Islet of Langerhans (tissue), 1 donor: ENCODE results near the gene EML6.
A peak's percentile ranks its signal among the peaks of the same experiment; 100 is the strongest.
"Not testable (repeated sequence)": the region's sequence is repeated elsewhere in the genome, so short reads cannot be mapped to it uniquely, and the experiment has no call there.

Experiments used
- FAIRE-seq: peaks from one replicate; lab custom pipeline; 2011; peaks lifted over from hg19 to GRCh38; lab: Jason Lieb, UNC

Gene EML6

DNA sequence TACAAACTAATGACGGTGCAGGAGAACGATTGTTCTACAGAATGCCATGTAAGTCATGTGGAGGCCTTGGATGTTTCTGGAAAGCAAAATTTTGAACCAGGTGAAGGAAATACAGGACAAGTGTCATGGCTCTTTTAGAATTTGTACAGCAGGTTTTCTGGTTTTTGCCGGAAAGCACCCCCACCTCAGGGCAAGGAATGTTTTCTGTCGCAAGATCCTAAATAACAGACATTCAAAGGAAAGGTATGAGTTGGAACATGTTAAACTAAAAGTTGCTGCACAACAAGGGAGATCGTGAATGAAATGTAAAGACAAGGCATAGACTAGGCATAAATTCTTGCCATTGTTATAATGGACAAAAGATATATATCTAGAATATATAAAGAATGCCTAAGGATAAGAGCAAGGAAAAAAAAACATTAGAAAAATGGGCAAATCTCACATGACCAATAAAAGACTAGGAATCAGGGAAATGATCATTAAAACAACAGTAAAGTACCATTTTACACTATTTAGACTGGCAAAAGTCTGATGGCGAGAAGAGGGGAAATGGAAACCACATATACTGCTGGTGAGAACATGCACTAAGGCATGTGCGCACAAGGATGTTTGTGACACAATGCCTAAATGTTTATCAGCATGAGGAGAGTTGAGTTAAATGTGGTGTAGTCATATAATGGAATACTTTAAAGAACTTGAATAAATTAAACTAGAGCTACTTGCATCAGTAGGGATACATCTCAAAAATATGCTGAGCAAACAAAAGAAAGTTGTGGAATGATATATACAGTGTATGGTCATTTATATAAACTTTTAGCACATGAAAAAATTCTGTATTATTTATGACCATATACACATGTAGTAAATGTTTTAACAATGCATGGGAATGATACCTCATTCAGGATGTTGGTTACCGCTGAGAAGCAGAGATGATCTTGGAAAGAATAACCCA lies 127.0 kb downstream of the EML6 start:
- no peak for FAIRE-seq

GRCh38 chr2:54853616-54854310 lies 130.3 kb downstream of the EML6 start:
- FAIRE-seq: no peak

- no peak for FAIRE-seq
Measured at GRCh38 chr2:54855434-54855833, 132.0 kb downstream of the EML6 start.

DNA sequence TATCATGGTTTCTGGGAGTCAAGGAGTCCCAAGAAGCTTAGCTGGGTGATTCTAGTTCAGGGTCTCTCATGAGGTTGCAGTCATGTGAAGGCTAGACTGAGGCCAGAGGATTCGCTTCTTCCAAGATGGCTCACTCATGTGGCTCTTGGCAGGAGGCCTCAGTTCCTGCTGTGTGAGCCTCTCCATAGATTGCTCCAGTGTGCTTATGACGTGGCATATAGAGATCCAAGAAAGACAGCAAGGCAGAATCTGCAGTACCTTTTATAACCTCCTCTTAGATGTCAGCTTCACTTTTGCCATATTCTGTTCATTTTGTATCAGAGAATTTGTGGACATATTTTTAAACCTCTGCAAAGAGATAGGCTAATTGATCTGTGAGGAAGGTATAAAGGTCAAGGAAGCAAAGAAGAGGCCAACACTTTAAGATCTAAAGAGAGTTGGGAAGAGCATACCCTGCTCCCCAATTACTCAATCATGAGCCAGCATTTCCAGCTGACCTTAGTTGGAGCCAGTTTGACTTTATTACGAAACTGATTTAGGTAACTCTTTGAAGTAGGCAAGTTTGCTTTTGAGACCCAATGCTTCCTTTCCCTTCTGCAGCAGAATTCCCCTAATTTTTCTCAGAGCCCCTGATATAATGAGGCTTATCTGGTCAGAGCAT lies 134.7 kb downstream of the EML6 start:
- FAIRE-seq: no peak

GRCh38 chr2:54859416-54859815 lies 136.0 kb downstream of the EML6 start:
- FAIRE-seq: no peak

DNA sequence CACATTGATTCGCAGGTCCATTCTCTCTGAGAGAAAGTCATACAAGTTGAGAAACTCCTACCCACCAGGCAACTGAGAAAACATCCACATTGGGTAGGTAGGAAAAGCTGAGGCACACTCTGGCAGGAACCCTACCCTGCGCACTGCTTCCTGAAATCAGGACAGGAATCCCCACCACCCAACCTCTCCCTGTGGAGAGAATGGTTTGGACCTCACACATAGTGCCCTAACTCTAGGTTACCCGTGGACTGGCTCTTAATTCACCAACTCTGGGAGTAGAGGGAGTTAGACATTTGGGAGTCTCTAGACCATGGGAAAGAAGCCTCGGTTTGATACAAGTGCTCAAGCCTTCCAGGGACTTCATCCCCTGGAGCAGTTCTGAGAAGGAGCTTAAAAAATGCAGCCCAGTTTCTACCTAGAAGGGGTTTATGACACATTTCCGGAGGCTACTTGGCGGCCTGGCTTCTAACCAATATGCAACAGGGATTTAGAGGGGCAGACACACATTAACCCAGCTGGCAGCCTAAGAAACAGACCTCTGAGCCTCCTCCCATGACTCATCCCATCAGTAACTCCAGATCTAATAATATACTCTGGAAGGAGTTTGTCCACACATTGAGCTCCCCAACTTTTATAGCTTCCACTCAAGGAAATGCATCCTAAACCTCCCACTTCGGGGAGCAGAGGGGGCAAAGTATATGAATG lies 136.7 kb downstream of the EML6 start:
- no peak for FAIRE-seq

GRCh38 chr2:54862229-54862628 lies 138.8 kb downstream of the EML6 start:
- FAIRE-seq: no peak

DNA sequence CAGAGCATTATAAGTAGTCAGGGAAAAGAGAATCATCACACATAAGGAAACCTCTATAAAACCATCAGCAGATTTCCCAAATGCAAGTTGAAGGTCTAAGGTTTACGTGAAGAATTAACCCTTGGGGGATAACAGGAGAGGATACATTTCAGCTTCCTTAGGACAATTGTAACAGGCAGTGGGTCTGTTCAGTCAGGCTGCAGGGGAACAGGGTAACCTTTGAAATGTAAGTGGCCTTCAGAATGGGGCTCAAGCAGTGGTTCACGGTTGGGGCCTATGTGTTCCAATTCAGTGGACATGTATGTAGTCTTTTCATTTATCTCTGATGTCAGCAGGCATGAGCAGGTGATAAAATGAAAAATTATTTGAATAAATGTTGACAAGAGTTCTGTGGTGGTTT lies 139.3 kb downstream of the EML6 start:
- FAIRE-seq: no peak

DNA sequence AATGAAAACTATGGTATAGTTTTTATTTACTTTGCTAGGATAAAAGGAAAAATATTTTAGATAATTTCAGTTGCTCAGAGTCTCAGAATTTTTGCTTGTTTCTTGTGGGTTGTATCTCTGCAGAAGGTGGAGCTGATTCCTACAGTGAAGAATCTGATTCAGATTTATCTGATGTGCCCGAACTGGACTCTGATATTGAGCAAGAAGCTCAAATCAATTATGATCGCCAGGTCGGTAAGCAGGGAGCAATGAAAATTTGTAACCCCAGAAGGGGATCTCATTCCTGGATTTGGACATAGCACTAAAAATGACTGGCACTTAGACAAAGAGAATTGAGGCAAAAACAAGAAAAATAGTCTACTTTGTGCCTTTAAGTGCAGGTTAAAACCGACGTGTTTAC lies 140.2 kb downstream of the EML6 start:
- FAIRE-seq: no peak

- no peak for FAIRE-seq
Measured at GRCh38 chr2:54864096-54864495, 140.6 kb downstream of the EML6 start.

DNA sequence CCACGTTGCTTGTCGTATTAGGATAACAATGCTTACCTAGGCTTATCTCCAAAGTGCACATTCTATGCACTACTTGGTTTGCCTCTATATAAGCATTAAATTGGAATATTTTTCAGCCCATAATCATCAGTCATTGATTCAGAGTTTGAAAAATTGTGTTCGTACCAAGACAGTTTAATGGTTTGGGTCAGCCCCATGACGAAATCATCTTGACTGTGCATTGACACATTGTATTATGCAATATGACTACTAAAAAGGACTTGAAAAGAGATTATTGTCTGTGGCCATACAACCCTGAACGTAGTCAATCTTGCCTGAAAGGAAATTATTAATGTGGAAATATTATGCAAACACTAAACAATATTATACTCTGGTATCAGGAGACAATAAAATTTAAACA lies 141.3 kb downstream of the EML6 start:
- no peak for FAIRE-seq

DNA sequence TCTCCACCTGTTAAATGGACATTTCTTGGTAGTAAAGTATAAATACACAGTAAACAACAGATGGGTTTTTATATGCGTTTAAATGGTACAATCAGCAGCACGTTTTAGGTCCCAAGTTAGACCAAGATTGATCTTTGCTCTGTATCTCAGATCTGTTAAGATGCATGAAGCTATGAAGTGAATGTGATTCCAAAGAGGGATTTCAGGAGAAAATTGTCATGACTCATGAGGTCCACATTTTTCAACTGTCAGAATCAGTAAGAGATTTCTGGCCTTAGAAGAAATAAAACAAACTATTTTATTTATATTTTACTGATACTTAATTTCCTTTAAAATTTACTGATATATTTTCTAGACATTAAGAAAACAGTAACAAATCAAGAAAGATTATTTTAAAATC lies 142.7 kb downstream of the EML6 start:
- no peak for FAIRE-seq

DNA sequence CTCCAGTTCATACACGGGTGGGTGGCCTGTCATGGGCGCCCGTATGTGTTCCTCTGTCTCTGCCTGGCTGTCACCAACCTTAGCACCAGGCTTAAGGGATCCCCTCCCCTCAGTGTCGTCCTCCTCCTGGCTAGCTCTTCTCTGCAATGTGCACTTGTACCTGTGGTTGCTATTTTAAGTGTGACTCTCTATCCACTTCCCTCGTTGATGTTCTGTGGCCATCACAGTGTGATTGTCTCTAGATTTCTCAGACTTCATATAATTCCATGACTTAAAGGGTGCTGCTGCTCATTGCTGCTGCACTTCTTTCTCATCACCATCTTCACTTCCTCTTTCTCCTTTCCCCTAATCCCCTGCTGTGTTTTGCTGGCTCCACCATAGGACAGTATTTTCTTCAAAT lies 143.4 kb downstream of the EML6 start:
- FAIRE-seq: no peak

GRCh38 chr2:54867457-54867856 lies 144.0 kb downstream of the EML6 start:
- FAIRE-seq: no peak

- FAIRE-seq: peak; percentile 91
Measured at GRCh38 chr2:54871457-54872107, 148.1 kb downstream of the EML6 start.

DNA sequence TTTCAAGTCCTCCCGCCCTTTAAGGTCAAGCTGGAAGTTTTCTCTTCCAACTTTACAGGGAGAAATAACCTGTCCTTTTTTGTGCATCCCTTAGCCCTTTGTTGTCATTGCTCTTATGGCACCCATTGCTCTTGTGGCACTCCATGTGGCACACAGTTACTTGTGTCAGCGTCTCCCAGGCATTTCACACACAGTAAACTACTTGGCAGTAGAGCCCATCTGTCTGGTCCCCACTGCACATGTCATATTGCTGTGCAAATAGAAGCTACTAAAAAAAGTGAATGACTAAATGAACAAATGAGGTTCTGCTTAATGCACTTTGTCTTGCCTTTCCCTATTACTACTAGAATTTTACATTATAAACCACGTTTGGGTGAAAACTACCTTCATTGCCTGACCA lies 149.3 kb downstream of the EML6 start:
- peak; percentile 64 for FAIRE-seq

DNA sequence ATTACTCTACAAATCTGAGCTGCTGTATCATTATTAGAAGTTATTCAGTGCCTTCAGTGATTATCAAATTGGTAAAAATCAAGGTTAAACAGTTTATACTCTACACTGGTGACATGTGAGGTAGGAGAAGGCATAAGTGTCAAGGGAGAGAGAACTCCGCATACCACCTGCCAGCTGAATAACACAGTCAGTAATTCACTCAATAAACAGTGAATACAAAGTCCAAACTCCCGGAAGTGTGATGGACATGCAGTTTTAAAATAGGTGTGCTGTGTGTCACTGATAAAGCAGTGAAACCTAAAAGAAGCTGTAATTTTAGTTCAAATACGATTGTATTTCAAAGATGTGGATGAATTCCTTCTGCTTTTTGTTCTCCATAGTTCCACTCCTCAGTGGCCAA lies 149.8 kb downstream of the EML6 start:
- not testable (repeated sequence) for FAIRE-seq

- no peak for FAIRE-seq
Measured at GRCh38 chr2:54876764-54877163, 153.3 kb downstream of the EML6 start.

DNA sequence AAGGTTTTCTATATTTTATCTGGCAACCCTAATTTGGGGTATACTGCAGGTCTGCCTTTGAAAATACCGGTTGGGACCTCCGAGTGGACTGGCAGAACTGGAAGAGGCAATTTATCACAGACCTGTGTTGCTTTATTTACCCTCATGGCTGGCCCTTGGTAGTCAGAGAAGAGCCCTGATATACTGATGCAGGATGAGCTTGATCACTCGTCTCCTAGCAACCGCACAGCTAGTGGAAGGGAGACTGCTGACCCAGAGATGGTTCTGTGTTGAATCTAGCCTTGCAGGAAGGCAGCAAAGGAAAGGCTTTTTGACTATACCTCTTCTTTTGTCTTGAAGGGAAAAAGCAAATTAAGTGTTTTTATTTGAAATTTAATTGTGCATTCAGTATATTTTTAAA lies 154.7 kb downstream of the EML6 start:
- FAIRE-seq: peak; percentile 98

DNA sequence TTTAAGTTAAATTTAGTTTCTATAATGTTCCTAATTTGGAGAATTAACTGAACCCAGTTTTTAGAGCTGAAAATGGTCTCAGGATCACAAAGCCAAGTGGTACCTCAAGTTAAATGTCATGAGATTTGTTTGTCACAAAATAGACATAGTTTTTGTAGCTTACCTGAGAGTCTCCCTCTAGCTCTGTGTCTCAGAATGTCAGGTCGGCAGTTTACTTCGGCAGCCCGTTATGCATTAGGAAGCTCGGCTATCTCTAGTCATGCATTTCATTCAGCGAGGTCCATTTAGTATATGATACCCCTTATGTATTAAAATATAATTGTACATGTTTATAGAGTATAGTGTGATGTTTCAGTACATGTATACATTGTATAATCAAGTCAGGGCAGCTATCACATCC lies 155.6 kb downstream of the EML6 start:
- no peak for FAIRE-seq

DNA sequence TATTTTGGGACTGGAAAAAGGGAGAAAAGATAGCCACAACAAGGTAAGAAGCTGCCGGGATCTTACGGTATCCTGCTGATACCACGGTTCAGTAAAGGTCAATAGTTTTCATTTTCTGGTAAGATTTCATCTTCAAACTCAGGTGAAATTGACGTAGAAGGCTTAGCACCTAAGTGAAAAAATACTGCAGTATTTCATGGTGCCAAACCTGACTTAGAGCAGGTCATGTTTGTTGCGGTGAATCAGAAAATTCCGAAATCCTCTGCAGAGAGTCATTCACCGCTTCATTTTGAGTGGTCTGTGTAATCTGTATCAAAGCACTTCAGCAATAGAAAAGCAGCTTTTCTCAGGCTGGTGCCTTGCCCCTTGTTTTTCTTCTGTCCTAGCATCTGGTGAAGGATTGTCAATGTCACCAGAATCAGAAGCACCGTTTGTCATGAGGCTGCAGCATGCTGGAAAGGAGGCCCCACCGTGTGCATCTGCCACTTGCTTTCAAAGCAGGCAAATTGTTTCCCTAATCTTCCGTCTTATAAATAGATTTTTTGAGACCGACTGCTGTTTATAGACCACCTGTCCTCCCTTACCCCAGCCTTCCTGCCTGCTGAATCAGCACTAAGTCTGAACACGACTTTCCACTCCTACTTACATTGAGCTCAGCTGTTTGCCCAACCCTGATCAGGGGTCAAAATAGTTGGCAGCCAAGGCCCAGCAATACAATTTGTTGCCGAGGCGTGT lies 156.3 kb downstream of the EML6 start:
- peak; percentile 62 for FAIRE-seq
